Neuronal stem cell (in vitro differentiated cells): ENCODE data around the gene ARHGEF37.
A peak's percentile ranks its signal among the peaks of the same experiment; 100 is the strongest.

Experiments used
- DNase-seq: peaks from one replicate; pipeline ENCODE4 v3.0.0-alpha.2; 2013; ENCODE audit warnings: low spot score
- H2AFZ ChIP-seq: one replicate; pipeline ENCODE4 v1.6.1; 2013; ENCODE audit warnings: mild to moderate bottlenecking, low read length, inconsistent platforms
- H2AK5ac ChIP-seq: 2 replicates; pipeline ENCODE4 v1.6.1; 2013; ENCODE audit warnings: low read depth, mild to moderate bottlenecking, inconsistent platforms, low read length, moderate library complexity, mixed read lengths
- H2BK120ac ChIP-seq: 2 replicates; pipeline ENCODE4 v1.6.1; 2013; ENCODE audit warnings: low read depth, mild to moderate bottlenecking, inconsistent platforms, low read length, moderate library complexity, mixed read lengths
- H2BK12ac ChIP-seq: one replicate; pipeline ENCODE4 v1.6.1; 2013; ENCODE audit warnings: low read length, inconsistent platforms
- H2BK15ac ChIP-seq: 2 replicates; pipeline ENCODE4 v1.6.1; 2013; ENCODE audit warnings: mild to moderate bottlenecking, low read length, inconsistent platforms, mixed read lengths
- H2BK5ac ChIP-seq: one replicate; pipeline ENCODE4 v1.6.1; 2013; ENCODE audit warnings: inconsistent platforms, mild to moderate bottlenecking, low read length, moderate library complexity
- H3K14ac ChIP-seq: one replicate; pipeline ENCODE4 v1.6.1; 2013; ENCODE audit warnings: low read length, inconsistent platforms
- H3K18ac ChIP-seq: 2 replicates; pipeline ENCODE4 v1.6.1; 2013; ENCODE audit warnings: low read length, inconsistent platforms
- H3K23ac ChIP-seq: 2 replicates; pipeline ENCODE4 v1.6.1; 2013; ENCODE audit warnings: low read depth, mild to moderate bottlenecking, mixed read lengths, low read length, inconsistent platforms; ENCODE audit not compliant: poor library complexity
- H3K27ac ChIP-seq: replicated peaks from 3 replicates; pipeline ENCODE4 v1.5.1; 2013; ENCODE audit warnings: low read length, inconsistent platforms
- H3K27me3 ChIP-seq, 3 experiments: 2 replicates each; pipeline ENCODE4 v1.6.1; 2013; ENCODE audit warnings: low read length in 3 of 3, mild to moderate bottlenecking in 2 of 3, inconsistent platforms in 1 of 3, low read depth in 1 of 3, mixed read lengths in 1 of 3, moderate library complexity in 1 of 3; ENCODE audit not compliant: control insufficient read depth in 3 of 3, insufficient read depth in 3 of 3
- H3K36me3 ChIP-seq, 2 donors: replicated peaks in 1 of 2; 2 replicates each; pipeline ENCODE4 v1.6.1; 2013; ENCODE audit warnings: low read length in 2 of 2; ENCODE audit not compliant: control insufficient read depth in 2 of 2, insufficient read depth in 2 of 2
- H3K4ac ChIP-seq: 2 replicates; pipeline ENCODE4 v1.6.1; 2013; ENCODE audit warnings: inconsistent platforms, mild to moderate bottlenecking, low read length, moderate library complexity
- H3K4me1 ChIP-seq, 2 donors: 1 replicate in 1 of 2; 2 replicates in 1 of 2; pipeline ENCODE4 v1.6.1; 2013; ENCODE audit warnings: low read length in 2 of 2, low read depth in 1 of 2; ENCODE audit not compliant: control insufficient read depth in 2 of 2, insufficient read depth in 1 of 2
- H3K4me2 ChIP-seq: one replicate; pipeline ENCODE4 v1.6.1; 2013; ENCODE audit warnings: mild to moderate bottlenecking, low read length, inconsistent platforms; ENCODE audit not compliant: insufficient read depth, poor library complexity, severe bottlenecking
- H3K4me3 ChIP-seq, 2 donors: 2 replicates each; pipeline ENCODE4 v1.5.1; 2013; ENCODE audit warnings: low read length in 2 of 2, mild to moderate bottlenecking in 2 of 2, inconsistent platforms in 1 of 2, moderate library complexity in 1 of 2
- H3K79me1 ChIP-seq: one replicate; pipeline ENCODE4 v1.6.1; 2013; ENCODE audit warnings: low read depth, mild to moderate bottlenecking, inconsistent platforms, low read length, moderate library complexity
- H3K9ac ChIP-seq: one replicate; pipeline ENCODE4 v1.6.1; 2013; ENCODE audit warnings: mild to moderate bottlenecking, low read depth, low read length, inconsistent platforms; ENCODE audit not compliant: poor library complexity
- H3K9me3 ChIP-seq, 2 donors: replicated peaks in 1 of 2; 2 replicates each; pipeline versions ENCODE3 to v1.6.1; 2013; ENCODE audit warnings: low read length in 2 of 2, mild to moderate bottlenecking in 2 of 2, inconsistent platforms in 1 of 2, low read depth in 1 of 2, mixed read lengths in 1 of 2, moderate library complexity in 1 of 2; ENCODE audit not compliant: control insufficient read depth in 2 of 2, insufficient read depth in 1 of 2
- H4K8ac ChIP-seq: one replicate; pipeline ENCODE4 v1.6.1; 2013; ENCODE audit warnings: low read depth, mild to moderate bottlenecking, inconsistent platforms, low read length, moderate library complexity
- H4K91ac ChIP-seq: one replicate; pipeline ENCODE4 v1.6.1; 2013; ENCODE audit warnings: low read length, low read depth, mild to moderate bottlenecking, inconsistent platforms; ENCODE audit not compliant: poor library complexity
- WGBS, 2 donors: extraction: QIAGEN DNeasy Blood & Tissue Kit; methylation state at CpG; one replicate each; pipeline ENCODE4 v1.1.7; 2013; ENCODE audit warnings: missing lambda C conversion rate in 2 of 2, mixed read lengths in 1 of 2; ENCODE audit not compliant: insufficient read length in 2 of 2, insufficient replicate concordance in 1 of 2; ENCODE audit errors: extremely low coverage in 2 of 2; 5-methylcytosine and 5-hydroxymethylcytosine counted together

ARHGEF37 gene

GRCh38 chr5:149645236-149645635, 63.9 kb downstream of the ARHGEF37 start:
- no peak overlapping the region for H2BK120ac ChIP-seq

DNA sequence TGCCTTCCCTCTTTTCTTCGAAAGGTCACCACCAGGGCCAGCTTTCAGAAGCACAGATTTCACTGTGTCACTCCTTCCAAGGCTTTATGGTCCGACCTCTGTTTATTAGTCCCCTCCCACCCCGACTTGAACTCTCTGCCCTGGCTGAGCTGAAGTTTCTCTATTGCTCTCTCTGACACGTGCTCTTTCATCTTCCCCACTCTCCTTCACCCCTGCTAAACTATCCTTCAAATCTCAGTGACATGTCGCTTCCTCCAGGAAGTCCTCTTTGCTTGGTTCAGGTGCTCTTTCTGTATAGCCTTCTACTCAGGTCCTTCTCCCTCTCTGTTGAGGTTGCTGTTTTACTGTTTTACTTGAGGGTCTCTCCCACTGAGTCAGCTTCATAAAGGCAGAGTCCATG, 64.4 kb downstream of the ARHGEF37 start:
- Histone ChIP-seq H3K9me3 (no peaks in the 10 kb centered on the region), H3K18ac (no peak overlapping the region), H3K9ac (no peak overlapping the region), H2BK15ac (no peak overlapping the region), H2BK120ac (no peak overlapping the region), H2AK5ac (no peak overlapping the region), H3K14ac (no peak overlapping the region), H2AFZ (no peak overlapping the region), H4K91ac (no peak overlapping the region), H3K79me1 (no peaks in the 10 kb centered on the region), H3K23ac (no peak overlapping the region), H3K27me3 (peaks cover 0 to 4% (median 0%) of the 10 kb centered on the region in 3 experiments), H3K4ac (no peak overlapping the region), H3K4me3 (no peak overlapping the region), H3K36me3 (no peaks in the 10 kb centered on the region), H4K8ac (no peak overlapping the region), H2BK5ac (no peak overlapping the region), H3K27ac (no peak overlapping the region), H3K4me2 (no peak overlapping the region), H2BK12ac (no peak overlapping the region), H3K4me1 (peaks cover 0 to 2% of the 10 kb centered on the region in 2 donors)
- DNase-seq: no peak
- WGBS, 2 donors: no CpG with 5 or more reads among the region's 5 CpGs

More at GRCh38 chr5:149645236-149645635, 63.9 kb downstream of the ARHGEF37 start:
- Histone ChIP-seq H3K4me1 (peaks cover 0 to 2% of the 10 kb centered on the region in 2 donors), H3K18ac (no peak overlapping the region), H3K9me3 (no peaks in the 10 kb centered on the region), H3K9ac (no peak overlapping the region), H3K79me1 (no peaks in the 10 kb centered on the region), H2AK5ac (no peak overlapping the region), H3K27me3 (peaks cover 0 to 4% (median 0%) of the 10 kb centered on the region in 3 experiments), H3K14ac (no peak overlapping the region), H3K4ac (no peak overlapping the region), H4K91ac (no peak overlapping the region), H3K36me3 (no peaks in the 10 kb centered on the region), H2BK12ac (no peak overlapping the region), H4K8ac (no peak overlapping the region), H3K4me3 (no peak overlapping the region), H2AFZ (no peak overlapping the region), H3K27ac (no peak overlapping the region), H3K4me2 (no peak overlapping the region), H2BK15ac (no peak overlapping the region), H2BK5ac (no peak overlapping the region), H3K23ac (no peak overlapping the region)
- WGBS, 2 donors: no CpG with 5 or more reads among the region's 9 CpGs
- DNase-seq: no peak

- H3K18ac ChIP-seq: no peak overlapping the region
- no peaks in the 10 kb centered on the region for H3K79me1 ChIP-seq
- H2BK5ac ChIP-seq: no peak overlapping the region
- H4K91ac ChIP-seq: no peak overlapping the region
- no peak overlapping the region for H3K4me2 ChIP-seq
- H2AFZ ChIP-seq: no peak overlapping the region
- no peak overlapping the region for H3K9ac ChIP-seq
- H3K23ac ChIP-seq: no peak overlapping the region
- no peak overlapping the region for H3K27ac ChIP-seq
- H2BK12ac ChIP-seq: no peak overlapping the region
- DNase-seq: no peak
- H3K9me3 ChIP-seq: no peaks in the 10 kb centered on the region
- H4K8ac ChIP-seq: no peak overlapping the region
- WGBS, 2 donors: no CpG with 5 or more reads among the region's 9 CpGs
- H3K27me3 ChIP-seq: peaks cover 0 to 4% (median 0%) of the 10 kb centered on the region in 3 experiments
- no peak overlapping the region for H2BK15ac ChIP-seq
- no peak overlapping the region for H2AK5ac ChIP-seq
- H3K4ac ChIP-seq: no peak overlapping the region
- no peak overlapping the region for H3K14ac ChIP-seq
- H3K4me1 ChIP-seq: peaks cover 0 to 2% of the 10 kb centered on the region in 2 donors
- H2BK120ac ChIP-seq: no peak overlapping the region
- H3K4me3 ChIP-seq: peak overlapping the region in 1 of 2 donors; percentile 36
- no peaks in the 10 kb centered on the region for H3K36me3 ChIP-seq
Observed at GRCh38 chr5:149646564-149646963, 65.3 kb downstream of the ARHGEF37 start.

DNA sequence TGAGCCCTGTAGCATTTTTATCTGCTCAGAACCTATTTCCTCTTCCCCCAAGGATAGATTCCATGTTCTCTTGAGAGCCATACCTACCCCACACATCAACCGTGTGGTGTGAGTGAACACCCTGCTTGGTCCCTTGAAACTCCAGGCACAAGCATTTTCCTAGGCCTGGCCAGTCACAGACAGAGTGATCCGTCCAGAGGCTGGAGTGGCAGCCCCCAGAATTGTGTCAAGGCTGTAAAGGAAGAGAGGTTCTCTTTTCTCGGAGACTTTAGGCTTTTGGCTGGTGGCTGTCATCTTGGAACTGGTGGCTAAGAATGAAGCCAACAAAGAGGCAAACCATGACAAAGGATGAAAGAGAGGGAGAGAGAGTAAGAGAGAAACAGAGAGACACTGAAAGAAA, 66.0 kb downstream of the ARHGEF37 start:
- Histone ChIP-seq H4K91ac (no peak overlapping the region), H3K4ac (no peak overlapping the region), H3K23ac (no peak overlapping the region), H2BK15ac (no peak overlapping the region), H4K8ac (no peak overlapping the region), H3K14ac (no peak overlapping the region), H2AFZ (peak overlapping the region; percentile 15), H3K79me1 (no peaks in the 10 kb centered on the region), H3K4me3 (no peak overlapping the region), H2BK12ac (no peak overlapping the region), H3K18ac (no peak overlapping the region), H2AK5ac (no peak overlapping the region), H3K4me1 (peaks cover 0 to 2% of the 10 kb centered on the region in 2 donors), H3K27me3 (peaks cover 0 to 4% (median 0%) of the 10 kb centered on the region in 3 experiments), H3K9me3 (no peaks in the 10 kb centered on the region), H3K36me3 (no peaks in the 10 kb centered on the region), H3K4me2 (no peak overlapping the region), H2BK120ac (no peak overlapping the region), H3K27ac (no peak overlapping the region), H2BK5ac (no peak overlapping the region), H3K9ac (no peak overlapping the region)
- no CpG with 5 or more reads among the region's 3 CpGs for WGBS, 2 donors
- DNase-seq: no peak
